Activated CD4-positive, CD25-positive, alpha-beta regulatory T cell treated with anti-CD3 and anti-CD28 coated beads, Interleukin-2, amount 50 U/mL, for 16 hours (primary cell): ENCODE results near the gene AQP11.
A peak's percentile ranks its signal among the peaks of the same experiment; 100 is the strongest.
"Not testable (repeated sequence)": the region's sequence is repeated elsewhere in the genome, so short reads cannot be mapped to it uniquely, and the experiment has no call there.

Experiments used
- DNase-seq: peaks from one replicate; pipeline ENCODE4 v3.0.0-alpha.2; 2020; ENCODE audit warnings: low read depth, low spot score

The AQP11 gene, protein sequence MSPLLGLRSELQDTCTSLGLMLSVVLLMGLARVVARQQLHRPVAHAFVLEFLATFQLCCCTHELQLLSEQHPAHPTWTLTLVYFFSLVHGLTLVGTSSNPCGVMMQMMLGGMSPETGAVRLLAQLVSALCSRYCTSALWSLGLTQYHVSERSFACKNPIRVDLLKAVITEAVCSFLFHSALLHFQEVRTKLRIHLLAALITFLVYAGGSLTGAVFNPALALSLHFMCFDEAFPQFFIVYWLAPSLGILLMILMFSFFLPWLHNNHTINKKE

DNA sequence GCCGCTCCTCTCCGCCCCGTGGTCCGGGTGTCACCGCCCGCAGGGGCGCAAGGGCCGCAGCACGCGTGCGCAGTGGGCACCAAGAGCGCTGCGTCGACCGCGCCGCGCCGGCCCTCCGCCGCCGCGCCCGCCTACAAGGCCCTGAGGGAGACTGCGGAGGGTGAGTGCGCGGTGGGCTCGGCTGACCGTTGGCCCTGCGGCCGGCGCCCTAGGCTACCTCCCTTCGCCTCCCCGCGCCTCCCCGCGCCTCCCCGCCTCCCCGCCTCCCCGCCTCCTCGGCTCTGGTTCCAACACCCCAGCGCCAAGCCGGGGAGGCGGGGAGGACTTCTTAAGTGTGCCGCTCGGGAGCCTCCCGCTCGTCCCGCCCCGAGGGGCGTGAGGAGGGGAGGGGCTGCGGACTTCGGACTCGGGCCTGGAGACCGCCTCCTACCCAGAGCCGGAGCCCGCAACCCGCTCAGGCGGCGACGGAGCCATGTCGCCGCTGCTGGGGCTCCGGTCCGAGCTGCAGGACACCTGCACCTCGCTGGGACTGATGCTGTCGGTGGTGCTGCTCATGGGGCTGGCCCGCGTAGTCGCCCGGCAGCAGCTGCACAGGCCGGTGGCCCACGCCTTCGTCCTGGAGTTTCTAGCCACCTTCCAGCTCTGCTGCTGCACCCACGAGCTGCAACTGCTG, at the start of gene AQP11:
Gene AQP11, plus strand, starts transcription at position 433 of the 673 bp plus-strand sequence. Its CDS starts 40 bp downstream, at position 473.
- DNase-seq = peak; percentile 5

- no peak for DNase-seq
Observed at GRCh38 chr11:77542296-77542695, 47.5 kb upstream of the AQP11 start.

GRCh38 chr11:77547047-77547836, 42.5 kb upstream of the AQP11 start:
- no peak for DNase-seq

GRCh38 chr11:77547863-77548551, 41.7 kb upstream of the AQP11 start:
- no peak for DNase-seq

DNA sequence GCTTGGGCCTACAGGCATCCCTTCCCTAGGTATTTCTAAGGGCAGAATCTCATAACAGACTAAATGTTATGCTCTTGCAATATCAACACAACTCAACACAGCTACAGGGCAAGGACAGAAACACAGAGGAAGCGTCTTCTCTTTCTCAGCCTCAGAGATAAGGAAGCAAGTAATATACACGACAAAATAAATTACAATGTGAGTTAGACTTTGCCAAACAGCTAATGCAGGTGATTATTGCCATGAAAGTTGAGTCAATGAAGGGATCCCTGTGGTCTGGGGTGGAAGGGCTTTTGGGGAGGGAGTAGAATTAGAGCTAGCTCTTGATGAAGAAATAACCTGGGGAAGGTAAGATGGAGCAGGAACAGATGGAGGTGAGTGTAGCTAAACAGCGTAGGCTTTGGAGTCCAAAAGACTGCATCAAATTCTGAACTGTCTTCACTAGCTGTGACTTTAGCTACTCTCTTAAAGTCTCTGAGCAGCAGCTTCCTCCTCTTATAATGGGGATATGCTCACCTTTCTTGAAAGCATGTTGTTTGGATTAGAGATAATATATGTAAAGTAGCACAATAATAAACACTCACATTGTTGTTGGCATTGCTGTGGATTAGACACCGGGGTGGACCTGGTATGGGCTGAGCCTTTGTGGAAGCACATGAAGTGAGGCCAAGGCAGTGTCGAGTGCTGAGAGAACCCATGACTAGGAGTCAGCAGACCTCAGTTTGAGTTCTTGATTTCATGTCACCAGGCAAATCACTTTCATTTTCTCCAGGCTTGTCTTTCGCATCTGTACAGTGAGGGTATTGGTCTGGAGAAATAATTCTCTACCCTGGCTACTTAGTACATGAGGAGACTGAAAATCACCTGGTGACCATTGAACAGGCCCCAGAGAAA, 41.0 kb upstream of the AQP11 start:
- no peak for DNase-seq

DNA sequence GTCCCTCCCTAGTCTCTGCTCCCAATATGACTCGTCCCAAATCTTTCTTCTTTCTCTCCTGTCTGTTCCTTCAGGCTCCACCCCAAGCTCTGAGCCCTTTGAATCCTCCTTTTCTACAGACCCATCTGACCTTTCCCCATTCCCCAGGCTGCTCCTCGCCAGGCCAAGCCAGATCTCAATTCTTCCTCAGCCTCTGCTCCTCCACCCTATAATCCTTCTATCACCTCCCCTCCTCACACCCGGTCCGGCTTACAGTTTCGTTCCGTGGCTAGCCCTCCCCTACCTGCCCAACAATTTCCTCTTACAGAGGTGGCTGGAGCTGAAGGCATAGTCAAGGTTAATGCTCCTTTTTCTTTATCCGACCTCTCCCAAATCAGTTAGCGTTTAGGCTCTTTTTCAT, 38.3 kb upstream of the AQP11 start:
- not testable (repeated sequence) for DNase-seq

GRCh38 chr11:77557553-77557952, 32.2 kb upstream of the AQP11 start:
- DNase-seq = no peak

DNA sequence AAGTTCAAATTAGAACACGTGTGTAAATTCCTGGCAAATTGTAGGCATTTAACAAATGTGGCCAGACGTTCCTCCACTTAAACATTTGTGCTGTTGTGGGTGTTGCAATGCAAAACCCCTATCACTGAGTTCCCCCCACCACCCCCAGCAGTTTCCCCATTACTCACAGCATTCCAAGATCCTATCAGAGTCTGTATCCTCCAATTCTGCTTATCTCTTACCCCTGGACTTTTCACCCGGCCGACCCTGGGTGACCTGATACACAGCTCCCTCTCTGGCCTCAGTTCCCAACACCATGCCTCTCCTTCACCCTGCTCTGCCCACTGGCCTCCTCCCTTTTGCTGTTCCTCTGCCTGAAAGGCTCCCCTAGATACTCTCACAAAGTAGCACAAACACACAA, 31.4 kb upstream of the AQP11 start:
- no peak for DNase-seq

DNA sequence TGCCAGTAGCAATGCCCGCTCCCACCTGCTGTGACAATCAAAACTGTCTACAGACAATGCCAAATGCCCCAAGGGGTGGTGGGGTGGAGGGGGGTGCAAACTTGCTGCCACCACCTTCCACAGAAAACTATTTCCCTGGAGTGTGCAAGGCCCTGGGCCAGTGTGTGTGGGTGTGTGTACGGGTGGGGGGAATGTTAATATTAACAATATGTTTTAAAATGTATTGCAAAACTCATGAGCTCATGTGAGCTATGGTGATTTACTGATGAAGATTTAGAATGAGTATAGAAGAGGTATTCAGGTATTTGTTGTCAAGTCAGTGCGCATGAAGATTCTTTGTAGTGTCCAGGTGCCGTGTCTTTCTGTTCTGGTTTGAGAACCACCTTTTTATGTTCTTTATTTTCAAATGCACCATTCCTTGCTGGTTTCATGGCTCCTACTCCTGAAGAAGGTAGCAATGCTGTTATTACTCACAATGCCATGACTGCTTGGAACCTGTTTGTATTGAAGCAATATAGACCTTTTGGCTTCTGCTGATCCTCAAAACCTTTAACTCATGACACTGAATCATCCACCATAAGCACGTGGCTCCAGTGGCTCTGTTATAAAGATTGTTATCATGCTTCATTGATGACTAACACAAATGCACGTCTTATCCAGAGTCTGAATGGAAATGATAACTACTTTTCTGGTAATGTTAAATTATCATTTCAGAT, 29.9 kb upstream of the AQP11 start:
- DNase-seq = no peak

GRCh38 chr11:77560605-77561004, 29.1 kb upstream of the AQP11 start:
- no peak for DNase-seq

DNA sequence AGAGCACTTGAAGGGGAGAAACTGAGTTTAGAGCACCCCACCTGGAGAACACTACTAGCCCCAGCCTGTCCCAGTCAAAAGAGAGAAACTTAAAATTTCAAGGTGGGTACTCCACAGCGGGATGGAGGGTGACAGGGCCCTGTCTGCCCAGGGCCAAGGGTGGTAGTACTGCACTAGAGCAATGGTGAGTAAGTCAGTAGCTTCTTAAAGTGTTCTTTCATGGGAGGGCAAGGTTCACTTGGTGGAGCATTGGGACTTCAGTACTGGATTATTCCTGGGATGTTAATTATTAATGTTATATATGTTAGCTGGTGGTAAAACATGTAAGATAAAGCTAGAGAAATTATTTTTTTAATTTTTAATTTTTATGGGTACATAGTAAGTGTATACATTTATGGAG, 28.5 kb upstream of the AQP11 start:
- DNase-seq = no peak

GRCh38 chr11:77568306-77568705, 21.4 kb upstream of the AQP11 start:
- no peak for DNase-seq

DNA sequence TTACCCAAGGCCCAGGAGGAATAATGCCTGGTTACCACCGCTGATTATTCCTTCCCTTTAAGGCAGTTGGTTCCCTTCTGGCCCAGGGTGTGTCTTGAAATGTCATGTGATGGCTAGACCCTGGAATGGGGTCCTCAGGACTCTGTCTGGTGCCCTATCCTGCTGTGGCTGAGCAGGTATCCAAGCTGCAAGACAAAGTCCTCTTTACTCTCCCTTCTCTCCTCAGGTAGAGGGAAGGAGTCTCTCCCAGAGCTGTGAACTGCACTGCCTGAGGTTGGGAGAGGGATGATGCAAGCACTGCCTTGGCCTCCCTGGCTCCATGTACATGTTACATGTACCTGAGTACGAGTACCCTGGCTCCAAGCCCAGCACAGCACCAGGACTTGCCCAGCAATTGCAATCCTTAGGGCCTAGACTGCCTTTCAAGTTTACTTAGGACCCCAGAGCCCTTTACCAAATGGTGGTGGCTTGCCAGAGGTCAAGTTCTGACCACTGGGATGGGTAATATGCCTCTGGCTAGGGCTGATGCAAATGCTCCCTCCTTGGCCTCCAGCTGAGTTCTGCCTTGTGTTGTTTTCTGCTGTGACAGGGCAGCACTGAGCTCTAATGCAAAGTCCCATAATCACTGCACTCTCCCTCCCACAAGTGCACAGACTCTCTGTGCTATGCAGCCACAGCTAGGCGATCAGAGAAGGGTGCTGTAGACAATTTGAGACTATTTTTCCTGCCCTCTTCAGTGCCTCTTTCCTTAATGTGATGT, 20.7 kb upstream of the AQP11 start:
- no peak for DNase-seq

- no peak for DNase-seq
Observed at GRCh38 chr11:77569676-77570070, 20.1 kb upstream of the AQP11 start.

GRCh38 chr11:77570896-77571295, 18.9 kb upstream of the AQP11 start:
- not testable (repeated sequence) for DNase-seq

GRCh38 chr11:77575428-77575827, 14.3 kb upstream of the AQP11 start:
- not testable (repeated sequence) for DNase-seq

- DNase-seq = no peak
Observed at GRCh38 chr11:77580712-77581337, 8.9 kb upstream of the AQP11 start.

DNA sequence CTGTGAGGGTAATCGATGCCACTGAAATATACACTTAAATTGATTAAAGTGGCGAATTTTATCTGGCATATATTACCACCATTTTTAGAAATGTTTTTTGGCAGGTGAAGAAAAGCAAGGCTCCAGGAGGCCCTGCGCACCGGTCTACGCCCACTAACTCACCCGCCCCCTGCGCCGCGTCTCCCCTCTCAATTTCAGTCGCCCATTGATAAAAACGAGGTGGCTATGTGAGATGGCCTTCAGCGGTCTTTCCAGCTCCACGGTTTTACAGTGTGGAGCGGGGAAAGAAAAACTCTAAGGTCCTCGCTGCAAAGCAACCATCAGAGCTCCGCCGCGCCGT, 602 bp upstream of the AQP11 start:
- DNase-seq = no peak

DNA sequence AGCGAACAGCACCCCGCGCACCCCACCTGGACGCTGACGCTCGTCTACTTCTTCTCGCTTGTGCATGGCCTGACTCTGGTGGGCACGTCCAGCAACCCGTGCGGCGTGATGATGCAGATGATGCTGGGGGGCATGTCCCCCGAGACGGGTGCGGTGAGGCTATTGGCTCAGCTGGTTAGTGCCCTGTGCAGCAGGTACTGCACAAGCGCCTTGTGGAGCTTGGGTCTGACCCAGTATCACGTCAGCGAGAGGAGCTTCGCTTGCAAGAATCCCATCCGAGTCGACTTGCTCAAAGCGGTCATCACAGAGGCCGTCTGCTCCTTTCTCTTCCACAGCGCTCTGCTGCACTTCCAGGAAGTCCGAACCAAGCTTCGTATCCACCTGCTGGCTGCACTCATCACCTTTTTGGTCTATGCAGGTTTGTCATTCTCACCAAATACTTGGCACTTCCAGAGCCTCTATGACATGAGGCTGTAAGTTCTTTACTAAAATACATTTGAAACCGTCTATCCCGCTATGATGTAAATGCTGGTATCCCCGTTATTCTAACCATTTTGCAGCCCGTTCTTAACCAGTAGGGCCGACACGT, 535 bp downstream of the AQP11 start:
- DNase-seq = no peak
